Activated naive CD4-positive, alpha-beta T cell treated with anti-CD3 and anti-CD28 coated beads for 36 hours (primary cell): ENCODE results near the gene SERPINA4. TPM values are rescaled to one million over a fixed set of nuclear protein-coding genes. Genes with fewer than 3 reads are reported as not detected.

Source experiments
- CTCF ChIA-PET: fragments of 350-600 bp; sonication (Branson Sonifier 250); formaldehyde crosslinking; loops from one replicate; lab custom pipeline; 2021; ENCODE audit warnings: antibody characterized with exemption; lab: Charles Lee
- DNase-seq: peaks from one replicate; pipeline ENCODE4 v3.0.0-alpha.2; 2020
- H3K27ac Mint-ChIP-seq: one replicate; pipeline ENCODE4 v1.8.0; 2021; ENCODE audit warnings: mild to moderate bottlenecking, mixed read lengths
- H3K27me3 Mint-ChIP-seq: one replicate; pipeline ENCODE4 v1.8.0; 2021; ENCODE audit warnings: low read depth, mixed read lengths
- H3K36me3 Mint-ChIP-seq: one replicate; pipeline ENCODE4 v1.8.0; 2021; ENCODE audit warnings: low read depth, mixed read lengths
- H3K4me1 Mint-ChIP-seq: one replicate; pipeline ENCODE4 v1.8.0; 2021; ENCODE audit warnings: low read depth, mixed read lengths
- H3K4me3 Mint-ChIP-seq: one replicate; pipeline ENCODE4 v1.8.0; 2021; ENCODE audit warnings: mild to moderate bottlenecking, moderate library complexity, mixed read lengths
- H3K9me3 Mint-ChIP-seq: one replicate; pipeline ENCODE4 v1.8.0; 2021; ENCODE audit warnings: mixed read lengths
- intact Hi-C: fragments of 100-400 bp; cut with micrococcal nuclease; formaldehyde crosslinking; loops from one replicate; pipeline ENCODE4 v1.15.1; 2023
- total RNA-seq, 2 experiments: library from RNA; stranded (reverse); gene quantifications; one replicate each; pipeline ENCODE4 v1.2.3, GENCODE V29; 2021

SERPINA4 gene, protein sequence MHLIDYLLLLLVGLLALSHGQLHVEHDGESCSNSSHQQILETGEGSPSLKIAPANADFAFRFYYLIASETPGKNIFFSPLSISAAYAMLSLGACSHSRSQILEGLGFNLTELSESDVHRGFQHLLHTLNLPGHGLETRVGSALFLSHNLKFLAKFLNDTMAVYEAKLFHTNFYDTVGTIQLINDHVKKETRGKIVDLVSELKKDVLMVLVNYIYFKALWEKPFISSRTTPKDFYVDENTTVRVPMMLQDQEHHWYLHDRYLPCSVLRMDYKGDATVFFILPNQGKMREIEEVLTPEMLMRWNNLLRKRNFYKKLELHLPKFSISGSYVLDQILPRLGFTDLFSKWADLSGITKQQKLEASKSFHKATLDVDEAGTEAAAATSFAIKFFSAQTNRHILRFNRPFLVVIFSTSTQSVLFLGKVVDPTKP
- total RNA-seq, result not detected

DNA sequence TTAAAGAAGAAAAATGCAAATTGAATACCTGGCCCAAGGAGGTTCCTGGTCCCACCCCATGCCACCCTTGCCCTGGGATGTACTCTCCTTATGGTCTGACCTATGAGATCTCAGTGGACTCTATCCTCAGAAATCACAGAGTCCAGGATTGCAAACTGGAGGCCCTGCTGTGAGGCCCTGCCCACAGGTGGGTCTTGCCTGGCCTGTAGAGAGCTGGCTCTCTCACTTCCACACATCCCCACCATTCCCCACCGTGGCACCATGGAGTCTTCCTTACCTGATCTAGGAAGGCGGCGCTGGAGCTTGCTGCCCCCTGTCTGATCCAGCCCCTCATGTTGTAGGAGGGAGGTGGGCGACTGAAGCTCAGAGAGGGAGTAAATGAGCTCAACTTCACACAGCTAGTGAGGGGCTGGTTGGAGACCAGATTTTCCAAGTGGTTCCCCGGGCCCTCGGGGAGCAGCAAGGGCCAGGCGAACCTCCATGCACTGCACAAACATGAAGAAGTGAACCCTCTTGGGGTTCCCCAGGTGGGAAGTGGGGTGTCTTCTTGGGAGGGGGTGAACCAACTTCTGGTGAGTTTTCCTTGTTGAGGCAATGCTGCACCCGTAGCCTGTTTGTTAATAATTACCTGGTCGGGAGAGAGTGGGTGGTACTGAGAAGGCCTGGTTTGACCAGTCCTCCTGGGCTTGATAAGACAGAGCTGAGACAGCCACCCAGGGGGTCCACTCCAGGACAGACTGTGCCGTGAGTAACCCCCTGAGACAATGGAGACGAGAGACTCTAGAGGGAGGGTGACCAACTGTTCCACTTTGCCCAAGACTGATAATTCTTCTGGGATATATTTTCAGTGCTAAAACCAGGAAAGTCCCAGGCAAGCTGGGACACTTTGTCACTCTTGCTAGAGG is at the start of gene SERPINA4:
Gene SERPINA4 (plus strand): TSS at position 692 of the 905 bp plus-strand sequence. CDS start 2,041 bp downstream, outside the sequence.
- CTCF ChIA-PET, result interaction anchor here (1.3 to 1.7 kb wide), 2 partner anchors 12 to 28 kb away, joined by 3 to 7 read pairs; no protein-coding TSS in a partner anchor
- no peak within 1 kb of the TSS for H3K4me3 Mint-ChIP-seq
- intact Hi-C loops, result no loop called here
- H3K4me1 Mint-ChIP-seq, result no peaks in the 10 kb centered on the region
- no peak for DNase-seq
- H3K27ac Mint-ChIP-seq, result no peak within 1 kb of the TSS
- H3K36me3 Mint-ChIP-seq, result no peaks in the 10 kb centered on the region
- H3K9me3 Mint-ChIP-seq, result peaks cover 3% of the 10 kb centered on the region
- peaks cover 19% of the 10 kb centered on the region for H3K27me3 Mint-ChIP-seq

DNA sequence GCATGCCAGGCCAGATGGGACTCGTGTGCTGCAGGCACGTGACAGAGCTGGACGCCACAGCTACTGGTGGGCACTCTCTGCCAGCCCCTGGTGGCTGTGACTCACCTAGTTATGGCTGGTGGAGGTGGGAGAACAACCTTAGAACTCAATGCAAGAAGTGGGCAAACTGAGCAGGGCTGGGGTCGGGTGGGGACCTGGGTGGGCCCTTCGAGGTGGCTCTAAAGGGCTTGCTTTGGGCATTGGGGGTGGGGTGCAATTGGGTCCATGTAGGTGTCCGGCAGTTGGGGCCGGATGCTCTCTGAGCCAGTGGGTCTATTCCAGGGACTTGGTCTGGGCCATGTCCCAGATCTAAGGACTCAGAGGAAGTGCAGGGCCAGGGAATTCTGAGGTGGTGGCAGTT is 46.9 kb upstream of the SERPINA4 start:
- intact Hi-C loops, result no loop called here
- H3K4me1 Mint-ChIP-seq, result no peaks in the 10 kb centered on the region
- H3K27me3 Mint-ChIP-seq, result peaks cover 7% of the 10 kb centered on the region
- H3K4me3 Mint-ChIP-seq, result no peak overlapping the region
- CTCF ChIA-PET, result no interaction called here
- no peak for DNase-seq
- peaks cover 2% of the 10 kb centered on the region for H3K9me3 Mint-ChIP-seq
- no peaks in the 10 kb centered on the region for H3K36me3 Mint-ChIP-seq
- no peak overlapping the region for H3K27ac Mint-ChIP-seq

DNA sequence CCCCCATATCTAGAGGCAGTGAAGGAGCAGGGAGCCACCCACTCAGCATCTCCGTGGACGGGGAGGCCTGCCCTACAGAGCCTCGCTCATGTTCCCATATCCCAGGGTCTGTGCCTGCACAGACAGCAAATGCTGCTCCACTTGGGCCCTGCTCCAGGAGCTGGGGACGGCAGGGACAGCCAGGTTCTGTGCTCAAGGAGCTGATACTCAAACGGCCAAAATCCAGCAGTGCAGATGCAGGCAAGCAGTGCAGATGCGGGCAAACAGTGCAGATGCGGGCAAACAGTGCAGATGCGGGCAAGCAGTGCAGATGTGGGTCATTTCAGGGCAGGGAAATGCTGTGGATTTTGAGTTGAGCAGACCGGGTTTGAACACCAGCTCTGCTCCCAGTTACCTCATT is 45.8 kb upstream of the SERPINA4 start:
- Mint-ChIP-seq H3K4me1 (no peaks in the 10 kb centered on the region), H3K4me3 (no peak overlapping the region), H3K9me3 (peaks cover 7% of the 10 kb centered on the region), H3K27me3 (peaks cover 7% of the 10 kb centered on the region), H3K36me3 (no peaks in the 10 kb centered on the region), H3K27ac (no peak overlapping the region)
- CTCF ChIA-PET, result no interaction called here
- intact Hi-C loops, result no loop called here
- no peak for DNase-seq

DNA sequence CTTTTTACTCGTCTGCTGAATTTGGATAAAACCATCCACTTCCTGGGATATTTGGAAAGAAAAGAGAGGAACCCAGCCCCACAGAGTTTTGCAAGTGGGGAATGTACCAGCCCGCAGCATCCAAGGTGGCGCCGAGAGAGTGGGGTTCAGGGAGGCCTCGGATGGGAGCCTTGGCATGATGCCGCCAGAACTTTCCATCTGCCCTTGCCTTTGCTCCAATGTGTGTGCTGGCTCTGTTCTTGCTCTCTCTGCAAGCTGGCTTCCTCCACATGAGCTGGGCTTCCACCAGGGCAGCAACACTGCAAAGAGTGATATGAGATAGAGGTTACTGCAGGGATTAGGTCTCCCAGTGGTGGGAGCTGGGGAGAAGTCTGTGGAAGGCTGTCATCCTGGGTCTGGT is 45.4 kb upstream of the SERPINA4 start:
- Mint-ChIP-seq H3K4me1 (no peaks in the 10 kb centered on the region), H3K27ac (no peak overlapping the region), H3K27me3 (peaks cover 7% of the 10 kb centered on the region), H3K36me3 (no peaks in the 10 kb centered on the region), H3K9me3 (peaks cover 7% of the 10 kb centered on the region), H3K4me3 (no peak overlapping the region)
- DNase-seq, result no peak
- CTCF ChIA-PET, result no interaction called here
- intact Hi-C loops, result no loop called here

DNA sequence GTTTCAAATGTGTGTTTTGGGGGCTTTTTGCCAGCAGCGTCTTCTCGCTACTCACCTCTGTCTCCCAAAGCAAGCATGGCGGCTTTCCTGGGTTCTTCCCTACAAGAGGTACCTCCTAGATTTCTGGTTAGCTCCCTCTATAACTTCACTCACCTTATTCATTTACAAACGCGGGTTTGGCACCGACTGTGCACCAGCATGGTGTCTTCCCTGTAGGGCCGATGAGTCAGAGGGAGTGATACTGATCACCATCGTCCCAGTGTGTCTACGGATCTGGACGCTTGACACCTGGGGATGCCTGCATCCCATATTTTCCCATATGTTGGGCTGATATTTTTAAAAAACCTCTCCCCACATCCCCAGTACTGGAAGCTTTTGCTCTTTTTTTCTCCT is 44.0 kb upstream of the SERPINA4 start:
- H3K4me3 Mint-ChIP-seq, result no peak overlapping the region
- peaks cover 7% of the 10 kb centered on the region for H3K9me3 Mint-ChIP-seq
- H3K4me1 Mint-ChIP-seq, result no peaks in the 10 kb centered on the region
- no peaks in the 10 kb centered on the region for H3K36me3 Mint-ChIP-seq
- CTCF ChIA-PET, result no interaction called here
- H3K27ac Mint-ChIP-seq, result no peak overlapping the region
- DNase-seq, result no peak
- intact Hi-C loops, result no loop called here
- peaks cover 7% of the 10 kb centered on the region for H3K27me3 Mint-ChIP-seq

DNA sequence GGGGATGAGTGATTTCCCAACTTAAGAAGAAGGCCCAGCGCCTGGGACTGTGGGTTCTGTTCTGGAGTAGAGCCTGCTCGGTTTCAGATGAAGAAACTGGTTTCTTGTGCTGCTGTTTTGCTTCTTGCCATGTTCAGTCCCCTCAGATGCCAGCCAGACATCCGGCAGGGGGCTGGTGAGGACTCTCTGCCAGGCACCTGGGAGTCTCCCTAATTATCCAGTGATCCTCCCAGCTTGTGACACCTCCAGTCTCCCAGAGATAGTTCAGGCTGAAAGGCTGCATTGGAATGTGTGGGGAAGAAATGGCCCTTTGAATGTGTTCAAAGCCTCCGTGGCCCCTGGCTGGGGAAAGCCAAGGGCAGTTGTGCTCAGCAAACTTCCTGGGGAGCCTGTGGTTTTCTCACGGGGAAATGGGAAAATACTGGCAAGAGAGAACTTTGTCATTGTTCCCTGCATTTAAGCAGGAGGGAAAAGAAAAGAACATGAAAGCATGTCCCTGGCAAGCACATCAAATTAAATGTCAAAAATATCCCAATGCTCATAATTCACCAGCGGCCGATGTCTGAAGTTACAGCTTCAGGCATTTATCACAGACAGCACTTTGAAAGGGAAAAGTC is 43.5 kb upstream of the SERPINA4 start:
- H3K36me3 Mint-ChIP-seq, result no peaks in the 10 kb centered on the region
- H3K9me3 Mint-ChIP-seq, result peaks cover 7% of the 10 kb centered on the region
- intact Hi-C loops, result no loop called here
- no peak overlapping the region for H3K4me3 Mint-ChIP-seq
- DNase-seq, result no peak
- H3K4me1 Mint-ChIP-seq, result no peaks in the 10 kb centered on the region
- no peak overlapping the region for H3K27ac Mint-ChIP-seq
- H3K27me3 Mint-ChIP-seq, result peaks cover 7% of the 10 kb centered on the region
- CTCF ChIA-PET, result no interaction called here

DNA sequence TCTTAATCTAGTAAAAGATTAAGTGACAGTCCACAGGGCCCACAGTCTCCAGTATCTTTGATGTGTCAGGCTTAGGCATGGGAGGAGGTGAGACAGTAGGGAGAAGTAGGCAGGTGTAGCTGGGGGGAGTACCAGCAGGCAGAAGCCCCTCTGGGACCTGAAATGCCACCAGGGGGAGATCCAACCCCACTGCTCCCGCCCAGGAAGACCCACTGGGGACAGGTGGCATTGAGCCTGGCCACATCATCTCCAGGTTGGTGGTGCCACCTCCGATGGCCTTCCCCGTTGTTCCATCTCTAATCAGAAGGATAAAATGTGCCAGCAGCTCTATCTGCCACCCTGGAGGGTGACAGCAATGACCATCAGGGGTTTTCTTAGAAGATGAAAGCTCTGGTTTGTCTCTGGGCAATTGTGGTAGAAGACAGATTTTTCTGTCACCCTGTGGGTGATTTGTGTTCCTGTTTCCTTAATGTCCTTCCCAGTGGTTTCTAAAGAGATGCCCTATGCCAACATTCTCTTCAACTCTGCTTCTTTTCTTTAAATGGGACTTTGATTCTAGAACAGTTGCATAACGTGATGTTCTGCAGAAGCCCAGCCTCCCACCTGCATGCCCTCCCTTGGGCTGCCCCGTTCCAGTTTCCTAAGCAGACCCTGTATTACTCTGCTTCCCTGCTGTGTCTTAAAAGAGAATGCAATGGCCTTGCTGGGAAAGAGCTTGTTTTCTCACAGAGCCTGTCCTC is 39.7 kb upstream of the SERPINA4 start:
- Mint-ChIP-seq H3K27ac (no peak overlapping the region), H3K4me1 (no peaks in the 10 kb centered on the region), H3K4me3 (no peak overlapping the region), H3K27me3 (peaks cover 23% of the 10 kb centered on the region), H3K36me3 (no peaks in the 10 kb centered on the region), H3K9me3 (peaks cover 7% of the 10 kb centered on the region)
- intact Hi-C loops, result no loop called here
- no peak for DNase-seq
- CTCF ChIA-PET, result no interaction called here

DNA sequence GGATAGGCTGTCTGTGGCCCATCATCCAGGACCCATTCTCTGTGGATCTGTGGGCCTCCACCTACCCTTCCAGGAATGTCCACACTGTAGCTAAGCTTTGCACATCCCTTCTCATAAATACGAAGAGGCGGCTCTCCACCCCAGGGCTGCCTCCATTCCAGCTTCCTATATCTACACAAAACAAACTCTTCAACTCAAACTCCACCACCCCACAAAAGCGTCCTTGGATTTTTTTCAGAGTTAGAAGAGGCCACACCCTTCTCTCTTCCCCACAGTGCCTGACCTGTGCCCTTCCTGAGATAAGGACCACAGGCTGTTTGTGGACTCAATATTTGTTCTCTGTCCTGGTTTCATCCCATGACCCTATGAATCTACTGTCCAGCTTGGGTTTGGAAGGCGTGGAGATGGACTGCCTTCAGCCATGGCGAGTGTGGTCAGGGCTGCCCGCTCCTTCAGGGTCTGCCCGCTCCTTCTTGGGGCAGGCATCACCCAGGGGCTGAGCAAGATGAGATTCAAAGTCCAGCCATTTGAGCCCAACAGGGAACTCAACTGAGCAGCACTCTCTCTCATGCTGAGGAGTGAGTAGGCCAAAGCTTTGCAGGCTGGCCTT is 39.0 kb upstream of the SERPINA4 start:
- Mint-ChIP-seq H3K27ac (no peak overlapping the region), H3K9me3 (peaks cover 7% of the 10 kb centered on the region), H3K4me1 (no peaks in the 10 kb centered on the region), H3K36me3 (no peaks in the 10 kb centered on the region), H3K27me3 (peaks cover 28% of the 10 kb centered on the region), H3K4me3 (no peak overlapping the region)
- CTCF ChIA-PET, result interaction anchor here (0.7 kb wide), 1 partner anchor 36 kb away, joined by 3 read pairs; no protein-coding TSS in a partner anchor
- intact Hi-C loops, result no loop called here
- no peak for DNase-seq

DNA sequence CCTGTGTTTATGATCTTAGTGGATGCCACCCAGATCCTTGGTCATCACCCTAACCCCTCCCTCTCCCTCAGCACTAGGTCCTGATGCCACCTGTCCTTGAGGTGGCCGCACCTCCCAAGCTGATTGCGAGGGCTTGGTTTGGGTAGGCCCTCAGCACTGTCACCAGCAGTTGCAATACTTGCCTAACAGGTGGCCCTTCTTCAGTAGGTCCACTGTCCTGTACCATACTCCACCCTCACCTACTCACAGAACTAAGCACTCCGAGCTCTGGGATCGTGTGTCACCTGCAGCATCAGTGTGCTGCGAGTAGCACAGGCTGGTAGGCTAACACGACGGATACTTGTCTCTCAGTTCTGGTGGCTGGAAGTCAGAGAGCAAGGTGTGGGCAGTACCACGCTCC is 38.0 kb upstream of the SERPINA4 start:
- Mint-ChIP-seq H3K36me3 (no peaks in the 10 kb centered on the region), H3K27ac (no peak overlapping the region), H3K4me1 (no peaks in the 10 kb centered on the region), H3K4me3 (no peak overlapping the region), H3K27me3 (peaks cover 30% of the 10 kb centered on the region), H3K9me3 (peaks cover 7% of the 10 kb centered on the region)
- DNase-seq, result no peak
- CTCF ChIA-PET, result no interaction called here
- intact Hi-C loops, result no loop called here

DNA sequence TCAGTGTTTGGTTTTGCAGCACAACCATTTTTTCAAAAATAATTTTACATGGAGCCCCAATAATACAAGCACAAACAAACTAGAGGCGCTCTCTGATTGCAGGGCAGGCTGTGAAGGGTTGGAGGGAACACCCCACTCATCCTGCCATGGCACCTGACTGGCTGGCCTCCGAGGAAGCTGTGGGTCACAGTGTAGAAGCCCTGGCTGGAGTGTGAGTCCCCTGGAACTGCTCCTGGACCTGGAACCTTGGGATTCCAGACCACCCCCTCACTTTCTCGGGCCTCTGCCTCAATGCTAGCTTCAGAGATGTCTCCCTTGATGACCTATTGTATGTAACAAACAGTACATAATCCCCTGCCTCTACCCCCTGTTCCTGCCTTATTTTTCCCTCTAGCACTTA is 37.1 kb upstream of the SERPINA4 start:
- intact Hi-C loops, result no loop called here
- no peak overlapping the region for H3K4me3 Mint-ChIP-seq
- no peaks in the 10 kb centered on the region for H3K36me3 Mint-ChIP-seq
- CTCF ChIA-PET, result no interaction called here
- no peak for DNase-seq
- peaks cover 30% of the 10 kb centered on the region for H3K27me3 Mint-ChIP-seq
- peaks cover 7% of the 10 kb centered on the region for H3K9me3 Mint-ChIP-seq
- H3K4me1 Mint-ChIP-seq, result no peaks in the 10 kb centered on the region
- no peak overlapping the region for H3K27ac Mint-ChIP-seq

DNA sequence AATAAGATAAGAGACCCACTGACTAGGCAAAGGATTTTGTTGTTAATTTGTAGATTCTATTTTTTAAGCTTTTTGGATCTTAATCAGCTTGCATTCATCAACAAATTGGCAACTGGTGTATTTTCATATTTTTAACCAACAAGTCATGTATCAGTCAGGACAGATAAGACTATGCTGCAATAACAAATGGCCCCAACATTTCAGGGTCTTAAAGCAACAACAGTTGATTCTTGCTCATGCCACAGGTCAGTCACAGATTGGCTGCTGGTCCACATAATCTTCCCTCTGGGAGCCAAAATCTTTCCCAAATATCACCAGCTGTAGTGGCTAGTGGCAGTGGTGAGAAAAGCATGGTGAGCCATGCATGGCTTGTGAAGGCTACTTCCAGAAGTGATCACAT is 30.1 kb upstream of the SERPINA4 start:
- no peak for DNase-seq
- no peaks in the 10 kb centered on the region for H3K36me3 Mint-ChIP-seq
- peaks cover 16% of the 10 kb centered on the region for H3K27me3 Mint-ChIP-seq
- H3K4me3 Mint-ChIP-seq, result no peak overlapping the region
- no peaks in the 10 kb centered on the region for H3K4me1 Mint-ChIP-seq
- H3K27ac Mint-ChIP-seq, result no peak overlapping the region
- CTCF ChIA-PET, result no interaction called here
- H3K9me3 Mint-ChIP-seq, result no peaks in the 10 kb centered on the region
- intact Hi-C loops, result no loop called here
